OCI-LY7 (cell line): ENCODE results near the gene PHYKPL. TPM values are rescaled to one million over a fixed set of nuclear protein-coding genes. Genes with fewer than 3 reads are reported as not detected.

ENCODE experiments used
- BruUV-seq: library from RNA; stranded (reverse); fragments of 400-500 nt; replicated peaks from 2 replicates; lab custom pipeline; 2021; lab: Mats Ljungman, UMichigan
- CTCF ChIA-PET: fragments of 300-600 bp; sonication (Branson Sonifier 250); formaldehyde crosslinking; loops from one replicate; lab custom pipeline; 2022; ENCODE audit warnings: antibody characterized with exemption; ENCODE audit not compliant: unreplicated experiment; lab: Charles Lee
- POLR2A ChIA-PET: fragments of 300-600 bp; sonication (Branson Sonifier 250); formaldehyde crosslinking; loops from one replicate; lab custom pipeline; 2022; ENCODE audit warnings: antibody characterized with exemption; lab: Charles Lee
- DNase-seq: peaks from one replicate; pipeline ENCODE4 v3.0.0-alpha.2; 2015; ENCODE audit warnings: low spot score
- H2AFZ ChIP-seq: fragments of 200-600 bp; sonication (generic), shearing (Covaris generic); 2 replicates; pipeline ENCODE4 v1.6.1; 2014; ENCODE audit warnings: mild to moderate bottlenecking, antibody characterized with exemption, low read length, moderate library complexity
- H3K27ac ChIP-seq: fragments of 200-600 bp; sonication (generic); 2 replicates; pipeline ENCODE4 v1.5.1; 2014; ENCODE audit warnings: mixed run types, low read depth, mild to moderate bottlenecking, moderate library complexity, low read length, inconsistent platforms; ENCODE audit not compliant: poor library complexity, severe bottlenecking
- H3K36me3 ChIP-seq: fragments of 200-600 bp; sonication (generic); 2 replicates; pipeline ENCODE4 v1.6.1; 2014; ENCODE audit warnings: mild to moderate bottlenecking, antibody characterized with exemption, low read length, moderate library complexity, mixed read lengths; ENCODE audit not compliant: insufficient read depth
- H3K4me1 ChIP-seq: fragments of 200-600 bp; sonication (generic); 2 replicates; pipeline ENCODE4 v1.5.1; 2014; ENCODE audit warnings: mild to moderate bottlenecking, low read length; ENCODE audit not compliant: insufficient read depth, poor library complexity, severe bottlenecking
- H3K4me2 ChIP-seq: fragments of 200-600 bp; sonication (generic); 2 replicates; pipeline ENCODE4 v1.6.1; 2014; ENCODE audit warnings: mild to moderate bottlenecking, low read length
- H3K4me3 ChIP-seq: fragments of 200-600 bp; sonication (generic); 2 replicates; pipeline ENCODE4 v1.5.1; 2014; ENCODE audit warnings: mild to moderate bottlenecking, low read depth, low read length; ENCODE audit not compliant: poor library complexity, severe bottlenecking
- H3K79me2 ChIP-seq: fragments of 200-600 bp; sonication (generic); 2 replicates; pipeline ENCODE4 v1.6.1; 2016; ENCODE audit warnings: low read depth, mild to moderate bottlenecking, low read length, moderate library complexity, mixed read lengths; ENCODE audit not compliant: insufficient read depth
- H3K9me2 ChIP-seq: fragments of 200-600 bp; sonication (generic); 2 replicates; pipeline ENCODE4 v1.6.1; 2016; ENCODE audit warnings: mild to moderate bottlenecking, low read length, mixed read lengths; ENCODE audit not compliant: insufficient read depth
- H3K9me3 ChIP-seq: fragments of 200-600 bp; sonication (generic); 2 replicates; pipeline ENCODE4 v1.6.1; 2014; ENCODE audit warnings: mild to moderate bottlenecking, mixed run types, low read length, mixed read lengths
- H4K20me1 ChIP-seq: fragments of 200-600 bp; sonication (generic); 2 replicates; pipeline ENCODE4 v1.6.1; 2014; ENCODE audit warnings: mild to moderate bottlenecking, antibody characterized with exemption, low read length, moderate library complexity, mixed read lengths; ENCODE audit not compliant: insufficient read depth
- CTCF ChIP-seq: fragments of 200-600 bp; sonication (generic); conservative IDR thresholded peaks from 2 replicates; pipeline ENCODE4 v1.5.1; 2014; ENCODE audit warnings: mild to moderate bottlenecking, antibody characterized with exemption, low read length, moderate library complexity, mixed read lengths
- EZH2phosphoT487 ChIP-seq: fragments of 200-600 bp; sonication (generic); IDR thresholded peaks from 2 replicates; pipeline ENCODE4 v1.6.1; 2018; ENCODE audit warnings: low read depth, borderline replicate concordance, mild to moderate bottlenecking, mixed run types, antibody characterized with exemption, low read length, moderate library complexity, mixed read lengths
- intact Hi-C: fragments of 100-400 bp; cut with micrococcal nuclease; formaldehyde crosslinking; loops from one replicate; pipeline ENCODE4 v1.10.0; 2022; ENCODE audit not compliant: unreplicated experiment
- total RNA-seq, 2 experiments: library from RNA; depleted of rRNA in 1 of 2; stranded (reverse); fragments of >200 nt in 1 of 2; shearing (Covaris generic) in 1 of 2; gene quantifications; 2 replicates each; pipeline ENCODE4 v1.2.3, GENCODE V29; 2014 to 2022

PHYKPL gene
- total RNA-seq, 2 experiments from 2014 or later, result 86.3 to 146 TPM

GRCh38 chr5:178212241-178213002, 20.2 kb downstream of the PHYKPL start:
- H3K9me3 ChIP-seq, result no peaks in the 10 kb centered on the region
- peaks cover 100% of the 10 kb centered on the region for H3K36me3 ChIP-seq
- intact Hi-C loops, result no loop called here
- no peak overlapping the region for H3K4me2 ChIP-seq
- H4K20me1 ChIP-seq, result peaks cover 33% of the 10 kb centered on the region
- no peak for TF ChIP-seq EZH2phosphoT487
- TF ChIP-seq CTCF, result no peak
- no TSS peak for BruUV-seq
- CTCF ChIA-PET, result no interaction called here
- POLR2A ChIA-PET, result no interaction called here
- H3K79me2 ChIP-seq, result peaks cover 19% of the 10 kb centered on the region
- H2AFZ ChIP-seq, result no peak overlapping the region
- no peaks in the 10 kb centered on the region for H3K9me2 ChIP-seq
- peaks cover 36% of the 10 kb centered on the region for H3K4me1 ChIP-seq
- no peak overlapping the region for H3K4me3 ChIP-seq
- no peak for DNase-seq
- H3K27ac ChIP-seq, result no peak overlapping the region

GRCh38 chr5:178211095-178212048, 21.2 kb downstream of the PHYKPL start:
- no peak overlapping the region for H3K4me3 ChIP-seq
- H2AFZ ChIP-seq, result no peak overlapping the region
- peaks cover 42% of the 10 kb centered on the region for H3K4me1 ChIP-seq
- peaks cover 100% of the 10 kb centered on the region for H3K36me3 ChIP-seq
- TF ChIP-seq EZH2phosphoT487 (no peak), CTCF (no peak)
- peaks cover 30% of the 10 kb centered on the region for H3K79me2 ChIP-seq
- no peak for DNase-seq
- CTCF ChIA-PET, result no interaction called here
- POLR2A ChIA-PET, result no interaction called here
- peak overlapping the region; percentile 1 for H3K27ac ChIP-seq
- H3K4me2 ChIP-seq, result no peak overlapping the region
- peaks cover 44% of the 10 kb centered on the region for H4K20me1 ChIP-seq
- no peaks in the 10 kb centered on the region for H3K9me2 ChIP-seq
- no TSS peak for BruUV-seq
- no peaks in the 10 kb centered on the region for H3K9me3 ChIP-seq
- intact Hi-C loops, result no loop called here
